ENCODE results near the gene ERGIC1.

Gene ERGIC1

DNA sequence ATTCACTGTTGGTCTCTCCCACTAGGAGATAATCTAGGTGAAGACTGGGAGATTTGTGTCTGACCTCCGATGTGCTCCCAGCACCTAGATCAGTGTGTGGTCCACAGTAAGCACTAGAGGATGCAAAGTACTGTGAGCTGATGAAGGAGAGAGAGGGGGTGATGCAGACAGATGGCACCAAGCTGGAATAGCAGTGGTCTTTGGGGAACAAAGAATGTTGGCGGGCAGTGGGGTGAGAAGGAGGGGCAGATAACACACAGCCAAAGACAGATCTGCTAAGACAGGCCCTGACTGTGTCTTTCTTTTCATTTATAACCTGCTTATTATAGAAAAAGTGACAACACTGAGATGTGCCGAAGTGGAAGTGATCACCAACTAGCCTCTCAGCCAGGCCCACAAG, 37.5 kb downstream of the ERGIC1 start:
- DNase-seq (no peak), ATAC-seq (replicated peaks) (no peak)
- peaks cover 3% of the 10 kb centered on the region for H3K36me3 Mint-ChIP-seq (ENCODE audit: insufficient read depth)
- H3K4me3 Mint-ChIP-seq = no peak overlapping the region
- peaks cover 22 to 26% of the 10 kb centered on the region in 2 donors for H3K4me1 Mint-ChIP-seq (ENCODE audit: low read depth in 2 of 2)
- H3K27ac Mint-ChIP-seq = no peak overlapping the region
- no peaks in the 10 kb centered on the region for H3K27me3 Mint-ChIP-seq
- no peaks in the 10 kb centered on the region for H3K9me3 Mint-ChIP-seq

DNA sequence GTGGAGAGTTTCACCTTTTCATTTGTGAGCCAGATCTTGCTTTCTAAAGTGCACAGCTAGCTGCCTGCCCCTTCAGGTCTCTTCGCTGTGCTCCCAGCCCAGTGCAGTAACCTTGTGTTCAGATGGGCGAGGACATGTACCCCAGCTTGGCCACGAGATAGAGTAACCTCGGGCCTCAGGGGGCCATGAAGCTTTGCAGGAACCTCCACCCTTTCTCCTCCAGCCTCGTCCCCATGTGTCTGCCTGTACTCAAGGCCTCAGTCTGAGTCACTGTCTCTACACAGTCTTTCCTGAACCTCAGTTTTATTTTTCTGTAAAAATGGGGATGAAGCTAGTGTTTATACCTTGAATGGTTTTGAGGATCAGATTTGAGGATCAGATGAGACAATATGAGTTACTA, 37.9 kb downstream of the ERGIC1 start:
- no peak for ATAC-seq (replicated peaks)
- Mint-ChIP-seq H3K27ac (no peak overlapping the region), H3K9me3 (no peaks in the 10 kb centered on the region), H3K27me3 (no peaks in the 10 kb centered on the region), H3K4me3 (no peak overlapping the region), H3K4me1 (ENCODE audit: low read depth in 2 of 2) (peaks cover 18 to 23% of the 10 kb centered on the region in 2 donors), H3K36me3 (ENCODE audit: insufficient read depth) (peaks cover 3% of the 10 kb centered on the region)
- DNase-seq = no peak

DNA sequence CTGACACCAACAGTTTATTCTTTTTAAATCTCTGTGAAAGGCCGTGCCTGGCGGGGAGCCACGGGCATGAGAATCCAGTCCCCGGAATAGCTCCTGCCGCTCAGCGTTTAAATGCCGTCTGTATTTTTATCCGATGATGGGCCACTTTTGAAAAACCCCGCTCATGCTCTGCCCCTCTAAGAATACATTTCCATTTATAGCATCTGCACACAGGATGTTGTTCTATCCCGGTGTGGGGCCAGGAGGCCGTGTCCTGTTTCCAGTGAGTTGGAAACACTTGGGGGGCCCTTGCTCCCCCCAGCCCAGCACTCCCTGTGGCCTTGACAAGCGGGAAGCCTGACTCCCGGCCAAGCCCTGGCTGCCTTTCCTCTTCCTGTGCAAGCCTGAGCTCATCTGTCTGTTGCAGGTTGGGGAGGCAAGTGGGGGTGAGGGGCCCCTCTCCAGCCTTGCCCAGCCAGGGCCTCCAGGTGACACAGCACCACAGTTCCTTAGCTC, 39.0 kb downstream of the ERGIC1 start:
- Mint-ChIP-seq H3K27me3 (no peaks in the 10 kb centered on the region), H3K4me1 (ENCODE audit: low read depth in 2 of 2) (peaks cover 19 to 26% of the 10 kb centered on the region in 2 donors), H3K27ac (peak overlapping the region in 1 of 2 donors; percentile 81), H3K4me3 (no peak overlapping the region), H3K36me3 (ENCODE audit: insufficient read depth) (peaks cover 3% of the 10 kb centered on the region), H3K9me3 (no peaks in the 10 kb centered on the region)
- ATAC-seq (replicated peaks) (no peak), DNase-seq (no peak)

GRCh38 chr5:172873513-172873912, 39.5 kb downstream of the ERGIC1 start:
- no peak overlapping the region for H3K4me3 Mint-ChIP-seq
- H3K9me3 Mint-ChIP-seq = no peaks in the 10 kb centered on the region
- H3K4me1 Mint-ChIP-seq (ENCODE audit: low read depth in 2 of 2) = peaks cover 15 to 21% of the 10 kb centered on the region in 2 donors
- DNase-seq = no peak
- peaks cover 3% of the 10 kb centered on the region for H3K36me3 Mint-ChIP-seq (ENCODE audit: insufficient read depth)
- no peak for ATAC-seq (replicated peaks)
- H3K27me3 Mint-ChIP-seq = no peaks in the 10 kb centered on the region
- H3K27ac Mint-ChIP-seq = peak overlapping the region in 1 of 2 donors; percentile 81

DNA sequence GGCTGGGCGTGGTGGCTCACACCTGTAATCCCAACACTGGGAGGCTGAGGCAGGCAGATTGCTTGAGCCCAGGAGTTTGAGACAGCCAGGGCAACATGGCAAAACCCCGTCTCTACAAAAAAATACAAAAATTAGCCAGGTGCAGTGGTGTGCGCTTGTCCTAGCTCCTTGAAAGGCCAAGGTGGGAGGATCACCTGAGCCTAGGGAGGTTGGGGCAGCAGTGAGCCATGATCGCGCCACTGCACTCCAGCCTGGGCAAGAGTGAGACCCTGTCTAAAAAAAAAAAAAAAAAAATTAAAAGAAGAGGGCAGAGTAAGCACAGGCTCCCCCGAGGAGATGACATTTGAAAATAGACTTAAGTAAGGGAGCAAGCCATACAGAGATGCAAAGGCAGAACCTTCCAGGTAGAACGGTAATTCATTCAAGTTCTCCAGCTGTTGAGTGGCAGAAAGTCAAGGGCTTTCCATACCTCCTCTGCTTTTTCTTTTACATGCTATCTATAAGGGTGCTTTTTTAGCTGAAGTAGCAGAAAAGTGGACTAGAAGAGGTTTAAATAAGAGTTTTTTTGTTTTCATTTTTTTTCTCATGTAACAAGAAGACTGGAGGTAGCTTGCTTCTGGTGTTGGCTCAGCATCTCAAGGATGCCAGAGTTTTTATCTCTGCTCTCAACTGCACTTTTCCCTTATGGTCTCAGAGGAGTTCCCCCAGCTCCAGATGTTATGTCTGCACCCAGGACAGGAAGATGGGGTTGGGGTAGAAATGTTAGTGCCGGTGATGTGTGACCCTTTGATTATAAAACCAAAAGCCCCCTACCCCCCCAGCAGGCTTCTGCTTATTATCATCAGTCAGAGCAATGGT, 40.8 kb downstream of the ERGIC1 start:
- H3K27me3 Mint-ChIP-seq = no peaks in the 10 kb centered on the region
- DNase-seq = no peak
- H3K36me3 Mint-ChIP-seq (ENCODE audit: insufficient read depth) = peaks cover 3% of the 10 kb centered on the region
- no peaks in the 10 kb centered on the region for H3K9me3 Mint-ChIP-seq
- H3K4me3 Mint-ChIP-seq = no peak overlapping the region
- H3K27ac Mint-ChIP-seq = peak overlapping the region in 1 of 2 donors; percentile 70
- peaks cover 10 to 17% of the 10 kb centered on the region in 2 donors for H3K4me1 Mint-ChIP-seq (ENCODE audit: low read depth in 2 of 2)
- ATAC-seq (replicated peaks) = no peak

DNA sequence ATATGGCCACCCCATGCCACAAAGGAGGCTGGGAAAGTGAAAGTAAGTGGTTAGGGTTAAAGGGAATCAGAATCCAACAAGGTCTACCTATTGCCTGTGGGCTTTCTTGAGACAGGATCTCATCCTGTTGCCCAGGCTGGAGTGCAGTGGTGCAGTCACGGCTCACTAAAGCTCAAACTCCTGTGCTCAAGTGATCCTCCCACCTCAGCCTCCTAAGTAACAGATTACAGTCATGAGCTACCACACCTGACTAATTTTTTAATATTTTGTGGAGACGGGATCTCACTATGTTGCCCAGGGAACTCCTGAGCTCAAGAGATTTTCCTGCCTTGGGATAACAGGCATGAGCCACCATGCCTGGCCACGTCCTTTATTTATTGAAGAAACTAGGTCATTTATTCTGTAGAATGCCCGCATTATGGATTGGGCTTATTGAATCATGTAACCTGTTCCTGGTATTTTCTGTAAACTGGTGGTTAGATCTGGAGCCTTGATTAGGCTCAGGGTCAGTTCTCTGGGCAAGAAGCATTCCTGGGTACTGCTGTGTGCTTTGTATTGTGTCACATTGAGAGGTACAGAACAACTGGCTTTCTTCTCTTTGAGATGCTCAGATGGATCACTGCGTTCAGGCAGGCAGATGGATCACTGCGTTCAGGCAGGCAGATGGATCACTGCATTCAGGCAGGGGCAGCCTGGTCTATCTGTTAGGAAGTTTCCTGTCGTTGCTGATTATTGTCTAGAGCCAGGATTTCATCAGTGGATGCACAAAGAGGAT, 41.6 kb downstream of the ERGIC1 start:
- ATAC-seq (replicated peaks) (no peak), DNase-seq (no peak)
- peaks cover 10 to 17% of the 10 kb centered on the region in 2 donors for H3K4me1 Mint-ChIP-seq (ENCODE audit: low read depth in 2 of 2)
- peak overlapping the region in 1 of 2 donors; percentile 70 for H3K27ac Mint-ChIP-seq
- H3K4me3 Mint-ChIP-seq = no peak overlapping the region
- no peaks in the 10 kb centered on the region for H3K9me3 Mint-ChIP-seq
- H3K27me3 Mint-ChIP-seq = no peaks in the 10 kb centered on the region
- H3K36me3 Mint-ChIP-seq (ENCODE audit: insufficient read depth) = peaks cover 3% of the 10 kb centered on the region

- DNase-seq (no peak), ATAC-seq (replicated peaks) (no peak)
- Mint-ChIP-seq H3K27me3 (no peaks in the 10 kb centered on the region), H3K9me3 (no peaks in the 10 kb centered on the region), H3K36me3 (ENCODE audit: insufficient read depth) (peaks cover 3% of the 10 kb centered on the region), H3K4me1 (ENCODE audit: low read depth in 2 of 2) (peaks cover 11 to 19% of the 10 kb centered on the region in 2 donors), H3K4me3 (no peak overlapping the region), H3K27ac (no peak overlapping the region)
Measured at GRCh38 chr5:172876578-172876977, 42.5 kb downstream of the ERGIC1 start.

DNA sequence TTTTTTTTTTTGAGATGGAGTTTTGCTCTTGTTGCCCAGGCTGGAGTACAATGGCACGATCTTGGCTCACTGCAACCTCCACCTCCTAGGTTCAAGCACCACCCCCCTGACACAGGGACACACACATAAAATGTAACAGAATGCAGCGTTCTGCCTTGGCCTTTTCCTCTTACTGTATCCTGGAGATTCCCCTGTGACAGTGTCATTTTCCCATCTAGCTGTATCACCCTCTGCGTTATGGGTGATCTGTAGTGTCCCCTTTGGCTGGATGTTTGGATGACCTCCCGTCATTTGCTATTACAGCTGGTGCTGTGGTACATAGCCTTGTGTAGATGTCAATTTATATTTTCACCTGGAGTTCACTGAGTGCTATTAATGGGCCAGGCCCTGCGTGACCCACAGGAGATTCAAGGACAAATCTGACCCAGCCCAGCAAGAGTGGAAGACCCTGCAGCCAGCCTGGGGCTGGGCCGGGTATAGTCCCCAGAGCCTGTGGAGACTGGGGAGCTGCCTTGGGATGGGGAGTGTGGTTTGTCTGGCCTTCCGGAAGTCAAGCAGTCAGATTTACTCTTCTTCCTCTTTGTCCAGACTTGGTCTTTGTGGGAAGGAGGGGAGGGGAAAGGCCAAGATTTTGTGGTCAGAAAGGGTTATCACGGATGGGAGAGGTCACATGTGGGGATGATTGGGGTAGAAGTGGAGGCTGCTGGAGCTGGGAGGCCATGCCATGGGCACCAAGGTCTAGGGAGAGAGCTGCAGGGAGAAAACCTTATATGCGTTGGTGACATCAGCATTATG, 43.6 kb downstream of the ERGIC1 start:
- Mint-ChIP-seq H3K4me3 (no peak overlapping the region), H3K9me3 (no peaks in the 10 kb centered on the region), H3K27me3 (no peaks in the 10 kb centered on the region), H3K36me3 (ENCODE audit: insufficient read depth) (peaks cover 3% of the 10 kb centered on the region), H3K4me1 (ENCODE audit: low read depth in 2 of 2) (peaks cover 15 to 27% of the 10 kb centered on the region in 2 donors), H3K27ac (peak overlapping the region in 1 of 2 donors; percentile 26)
- ATAC-seq (replicated peaks) (no peak), DNase-seq (no peak)

DNA sequence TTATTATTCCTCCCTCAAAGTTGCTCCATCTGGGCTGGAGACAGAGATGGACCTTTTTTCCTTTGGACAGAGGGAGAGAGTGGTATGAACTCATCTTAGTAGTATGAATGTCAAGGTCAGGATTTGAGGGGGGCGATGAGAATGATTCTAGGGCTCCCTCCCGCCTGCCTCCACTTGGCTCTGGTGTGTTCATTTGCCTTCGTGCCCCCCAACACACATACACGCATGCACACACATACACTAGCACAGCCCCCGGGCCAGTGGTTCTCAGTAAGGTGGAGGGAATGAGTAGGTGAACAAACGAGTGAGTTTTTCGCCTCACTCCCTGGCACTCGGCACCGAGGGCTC, 44.5 kb downstream of the ERGIC1 start:
- peaks cover 22 to 23% of the 10 kb centered on the region in 2 donors for H3K4me1 Mint-ChIP-seq (ENCODE audit: low read depth in 2 of 2)
- no peaks in the 10 kb centered on the region for H3K36me3 Mint-ChIP-seq (ENCODE audit: insufficient read depth)
- no peaks in the 10 kb centered on the region for H3K9me3 Mint-ChIP-seq
- H3K27me3 Mint-ChIP-seq = no peaks in the 10 kb centered on the region
- no peak for ATAC-seq (replicated peaks)
- DNase-seq = no peak
- H3K4me3 Mint-ChIP-seq = no peak overlapping the region
- no peak overlapping the region for H3K27ac Mint-ChIP-seq

DNA sequence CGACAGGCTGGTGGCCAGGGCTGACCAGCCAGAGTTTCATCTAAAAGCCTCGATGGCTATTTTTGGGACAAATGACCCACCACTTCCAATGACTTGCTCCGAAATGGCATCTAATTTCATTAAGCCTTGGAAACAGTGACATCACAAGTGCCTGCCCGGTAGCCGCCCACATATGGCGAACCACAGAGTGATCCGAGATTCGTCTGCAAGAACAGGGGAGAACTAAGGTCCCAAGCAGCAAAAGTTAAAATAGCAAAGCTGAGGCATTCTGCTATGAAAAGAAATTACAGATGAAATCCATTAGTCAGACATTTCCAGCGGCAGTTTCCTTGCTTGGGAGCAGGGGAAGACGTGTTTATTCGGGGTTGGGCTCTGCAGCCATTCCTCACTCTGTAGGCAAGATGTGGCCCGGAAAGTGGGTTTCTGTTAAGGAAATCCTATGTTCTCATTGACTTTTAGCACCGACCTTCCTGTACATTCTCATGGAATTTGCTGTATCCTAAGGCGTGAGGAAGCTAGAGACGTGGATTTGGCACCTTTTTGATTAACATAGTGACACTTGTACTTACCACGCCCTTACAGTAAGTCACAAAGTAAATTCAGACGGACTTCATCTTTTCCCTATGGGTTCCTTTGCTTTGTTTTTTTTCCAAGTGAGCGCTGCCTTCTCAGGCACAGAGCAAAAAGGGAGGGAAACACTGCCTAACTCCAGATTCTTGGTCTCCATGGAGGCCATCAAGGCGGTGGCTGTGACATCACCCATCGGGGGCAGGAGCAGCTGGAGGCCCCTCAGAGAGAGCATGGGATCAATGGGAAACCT, 45.1 kb downstream of the ERGIC1 start:
- no peak for DNase-seq
- no peak overlapping the region for H3K27ac Mint-ChIP-seq

GRCh38 chr5:172881691-172882370, 47.8 kb downstream of the ERGIC1 start:
- H3K4me3 Mint-ChIP-seq = no peak overlapping the region
- H3K27ac Mint-ChIP-seq = peak overlapping the region; percentile 79 to 91
- no peaks in the 10 kb centered on the region for H3K27me3 Mint-ChIP-seq
- peaks cover 3% of the 10 kb centered on the region for H3K36me3 Mint-ChIP-seq (ENCODE audit: insufficient read depth)
- H3K4me1 Mint-ChIP-seq (ENCODE audit: low read depth in 2 of 2) = peaks cover 22 to 24% of the 10 kb centered on the region in 2 donors
- DNase-seq = peak in 2 of 3 experiments; percentile 7 to 11
- H3K9me3 Mint-ChIP-seq = no peaks in the 10 kb centered on the region
- ATAC-seq (replicated peaks) = peak; percentile 86

More for the DNA sequence above, 45.1 kb downstream of the ERGIC1 start:
- Mint-ChIP-seq H3K9me3 (no peaks in the 10 kb centered on the region), H3K4me1 (ENCODE audit: low read depth in 2 of 2) (peaks cover 22 to 23% of the 10 kb centered on the region in 2 donors), H3K4me3 (no peak overlapping the region), H3K27me3 (no peaks in the 10 kb centered on the region), H3K36me3 (ENCODE audit: insufficient read depth) (peaks cover 3% of the 10 kb centered on the region)
- ATAC-seq (replicated peaks) = no peak

DNA sequence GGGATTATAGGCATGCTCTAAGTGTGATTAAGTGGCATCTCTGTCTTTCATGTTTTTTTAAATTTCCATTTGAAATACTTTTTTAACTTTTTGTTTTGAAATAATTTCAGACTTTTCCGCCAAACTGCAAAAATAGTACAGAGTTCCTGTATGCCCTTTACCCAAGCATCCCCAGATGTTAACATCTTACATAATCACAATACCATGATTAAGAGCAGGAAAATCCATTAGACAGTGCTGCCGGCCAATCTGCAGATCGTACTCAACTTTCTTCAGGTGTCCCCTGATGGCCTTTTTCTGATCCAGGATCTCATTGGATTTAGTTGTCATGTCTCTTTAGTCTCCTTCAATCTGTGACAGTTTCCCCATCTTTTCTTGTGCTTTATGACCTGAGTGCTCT, 49.0 kb downstream of the ERGIC1 start:
- H3K9me3 Mint-ChIP-seq = no peaks in the 10 kb centered on the region
- H3K27me3 Mint-ChIP-seq = no peaks in the 10 kb centered on the region
- peak overlapping the region; percentile 79 to 91 for H3K27ac Mint-ChIP-seq
- H3K4me1 Mint-ChIP-seq (ENCODE audit: low read depth in 2 of 2) = peaks cover 17 to 18% of the 10 kb centered on the region in 2 donors
- H3K36me3 Mint-ChIP-seq (ENCODE audit: insufficient read depth) = peaks cover 3% of the 10 kb centered on the region
- ATAC-seq (replicated peaks) (no peak), DNase-seq (no peak)
- no peak overlapping the region for H3K4me3 Mint-ChIP-seq
